Measurements from ENCODE around the gene ANKRD13A.

The ANKRD13A gene

DNA sequence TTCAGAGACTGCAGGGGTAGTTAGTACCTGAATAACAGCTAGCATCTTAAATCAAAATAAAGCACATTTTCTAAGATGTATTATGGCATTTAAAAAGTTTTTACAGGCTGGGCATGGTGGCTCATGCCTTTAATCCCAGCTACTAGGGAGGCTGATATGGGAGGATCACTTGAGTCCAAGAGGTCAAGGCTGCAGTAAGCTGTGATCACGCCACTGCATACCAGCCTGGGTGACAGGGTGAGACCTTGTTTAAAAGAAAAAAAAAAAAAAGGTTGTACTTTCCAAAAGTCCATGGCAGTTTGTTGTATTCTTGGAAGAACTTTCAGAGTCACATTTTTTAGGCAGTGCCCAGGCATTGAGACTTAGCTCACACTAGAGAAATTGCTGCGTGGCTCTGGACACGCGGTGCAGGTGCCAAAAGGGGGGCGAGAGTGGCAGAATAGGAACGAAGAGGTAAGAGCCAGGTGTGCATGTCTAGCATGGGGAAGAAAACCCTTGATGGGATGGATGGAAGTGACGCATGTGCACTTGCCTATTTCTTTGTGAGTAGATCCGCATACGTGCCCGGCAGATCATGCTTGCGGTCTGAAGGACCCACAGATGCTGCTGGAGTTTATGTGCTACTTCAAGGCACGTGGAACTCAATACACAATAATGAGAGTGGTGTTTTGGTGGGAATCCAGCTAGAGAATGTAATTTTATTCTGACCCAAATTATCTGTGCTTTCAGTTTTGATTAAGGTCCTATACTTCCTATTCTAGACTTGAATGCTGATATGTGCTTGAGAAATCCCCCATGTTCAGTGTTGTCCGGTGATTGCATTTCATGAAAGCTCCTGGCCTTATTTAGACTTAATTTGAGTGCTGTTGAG is 11.9 kb downstream of the ANKRD13A start:
- Mint-ChIP-seq H3K27ac (peak overlapping the region; percentile 68), H3K36me3 (peaks cover 49% of the 10 kb centered on the region), H3K4me1 (peaks cover 65% of the 10 kb centered on the region), H3K9me3 (no peaks in the 10 kb centered on the region), H3K4me3 (peak overlapping the region; percentile 57)
- peak; percentile 56 for ATAC-seq
- DNase-seq (ENCODE audit: low spot score in 2 of 2) = no peak

DNA sequence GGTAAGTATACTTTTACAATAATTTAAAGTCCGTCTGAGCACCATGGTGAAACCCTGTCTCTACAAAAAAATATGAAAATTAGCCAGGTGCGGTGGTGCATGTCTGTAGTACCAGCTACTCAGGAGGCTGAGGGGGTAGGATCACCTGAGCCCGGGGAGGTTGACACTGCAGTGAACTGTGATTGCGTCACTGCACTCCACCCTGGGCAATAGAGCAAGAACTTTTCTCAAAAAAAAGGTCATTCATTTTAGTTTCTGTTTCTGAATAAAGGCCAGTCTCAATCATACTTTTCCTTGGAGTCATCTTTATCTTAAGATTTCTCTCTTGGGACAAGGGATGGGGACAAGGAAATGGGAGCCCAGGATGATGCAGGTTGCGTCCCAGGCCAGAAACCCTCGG is 12.9 kb downstream of the ANKRD13A start:
- Mint-ChIP-seq H3K36me3 (peaks cover 59% of the 10 kb centered on the region), H3K9me3 (no peaks in the 10 kb centered on the region), H3K4me3 (peak overlapping the region; percentile 57), H3K4me1 (peaks cover 61% of the 10 kb centered on the region), H3K27ac (peak overlapping the region; percentile 68)
- DNase-seq (ENCODE audit: low spot score in 2 of 2) (no peak), ATAC-seq (peak; percentile 49)

DNA sequence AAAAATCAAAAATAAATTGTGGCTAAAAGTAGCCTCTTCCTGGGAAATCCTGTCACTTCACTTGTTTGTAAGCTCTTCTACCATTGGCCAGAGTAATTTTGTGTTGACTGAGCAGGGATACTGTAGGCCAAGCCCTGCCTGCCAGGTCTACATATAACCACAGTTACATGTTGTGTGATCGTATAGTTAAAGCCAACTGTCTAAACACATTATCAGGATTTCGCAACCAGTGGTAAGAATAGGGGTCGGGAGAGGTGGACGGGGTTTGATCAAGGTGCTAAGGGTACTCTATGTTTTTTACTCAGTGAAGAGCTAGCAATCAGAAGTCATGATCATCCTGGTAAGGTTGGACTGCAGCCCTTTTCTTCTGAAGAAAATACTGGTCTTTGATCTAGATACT is 13.4 kb downstream of the ANKRD13A start:
- peak overlapping the region; percentile 68 for H3K27ac Mint-ChIP-seq
- H3K4me3 Mint-ChIP-seq = peak overlapping the region; percentile 57
- DNase-seq (ENCODE audit: low spot score in 2 of 2) (no peak), ATAC-seq (no peak)
- H3K9me3 Mint-ChIP-seq = no peaks in the 10 kb centered on the region
- peaks cover 60% of the 10 kb centered on the region for H3K4me1 Mint-ChIP-seq
- peaks cover 65% of the 10 kb centered on the region for H3K36me3 Mint-ChIP-seq

DNA sequence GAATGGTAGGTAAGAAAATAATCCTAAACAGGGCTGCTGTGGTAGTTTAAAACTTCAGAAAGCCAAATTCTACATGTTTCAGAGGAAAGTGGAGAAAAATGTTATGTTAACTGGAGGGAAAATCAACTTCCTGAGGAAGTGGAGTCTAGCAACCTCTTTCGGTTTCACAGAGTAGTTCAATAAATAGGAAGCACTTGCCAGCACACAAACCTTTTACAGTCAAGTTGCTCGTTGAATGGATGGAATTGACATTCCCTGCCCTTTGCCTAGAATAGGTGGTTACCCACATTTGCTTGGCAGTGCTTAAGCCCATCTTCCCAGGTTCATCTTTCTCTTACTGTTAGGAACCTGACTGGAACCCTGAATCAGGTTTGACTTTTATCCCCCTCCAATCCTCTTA is 15.9 kb downstream of the ANKRD13A start:
- Mint-ChIP-seq H3K36me3 (peaks cover 89% of the 10 kb centered on the region), H3K4me3 (peak overlapping the region; percentile 3)

DNA sequence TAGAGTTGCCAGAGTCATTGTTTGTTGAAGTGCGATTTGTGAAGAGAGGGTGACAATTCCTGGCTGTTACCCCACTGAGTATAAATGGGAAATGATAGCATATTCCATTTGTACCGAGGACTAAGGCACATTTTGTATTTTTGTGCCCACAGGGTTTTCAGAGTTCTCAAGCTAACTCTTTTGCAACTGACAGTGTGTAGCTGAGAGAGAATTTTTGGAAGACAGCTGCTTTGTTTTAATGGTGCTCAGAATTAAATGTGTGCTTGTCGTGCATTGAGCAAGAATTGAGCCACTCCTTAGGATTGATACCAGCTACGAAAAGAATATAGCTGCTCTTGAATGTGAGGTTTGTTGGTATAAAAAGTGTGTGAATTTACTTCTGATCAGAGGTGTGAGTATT is 21.7 kb downstream of the ANKRD13A start:
- H3K9me3 Mint-ChIP-seq = no peaks in the 10 kb centered on the region
- H3K4me1 Mint-ChIP-seq = peaks cover 8% of the 10 kb centered on the region
- ATAC-seq = no peak
- H3K36me3 Mint-ChIP-seq = peaks cover 100% of the 10 kb centered on the region
- DNase-seq (ENCODE audit: low spot score in 2 of 2) = no peak
- no peak overlapping the region for H3K27ac Mint-ChIP-seq
- no peak overlapping the region for H3K4me3 Mint-ChIP-seq

More for the DNA sequence above, 15.9 kb downstream of the ANKRD13A start:
- ATAC-seq (no peak), DNase-seq (ENCODE audit: low spot score in 2 of 2) (no peak)
- Mint-ChIP-seq H3K9me3 (no peaks in the 10 kb centered on the region), H3K27ac (peak overlapping the region; percentile 15), H3K4me1 (peaks cover 39% of the 10 kb centered on the region)

DNA sequence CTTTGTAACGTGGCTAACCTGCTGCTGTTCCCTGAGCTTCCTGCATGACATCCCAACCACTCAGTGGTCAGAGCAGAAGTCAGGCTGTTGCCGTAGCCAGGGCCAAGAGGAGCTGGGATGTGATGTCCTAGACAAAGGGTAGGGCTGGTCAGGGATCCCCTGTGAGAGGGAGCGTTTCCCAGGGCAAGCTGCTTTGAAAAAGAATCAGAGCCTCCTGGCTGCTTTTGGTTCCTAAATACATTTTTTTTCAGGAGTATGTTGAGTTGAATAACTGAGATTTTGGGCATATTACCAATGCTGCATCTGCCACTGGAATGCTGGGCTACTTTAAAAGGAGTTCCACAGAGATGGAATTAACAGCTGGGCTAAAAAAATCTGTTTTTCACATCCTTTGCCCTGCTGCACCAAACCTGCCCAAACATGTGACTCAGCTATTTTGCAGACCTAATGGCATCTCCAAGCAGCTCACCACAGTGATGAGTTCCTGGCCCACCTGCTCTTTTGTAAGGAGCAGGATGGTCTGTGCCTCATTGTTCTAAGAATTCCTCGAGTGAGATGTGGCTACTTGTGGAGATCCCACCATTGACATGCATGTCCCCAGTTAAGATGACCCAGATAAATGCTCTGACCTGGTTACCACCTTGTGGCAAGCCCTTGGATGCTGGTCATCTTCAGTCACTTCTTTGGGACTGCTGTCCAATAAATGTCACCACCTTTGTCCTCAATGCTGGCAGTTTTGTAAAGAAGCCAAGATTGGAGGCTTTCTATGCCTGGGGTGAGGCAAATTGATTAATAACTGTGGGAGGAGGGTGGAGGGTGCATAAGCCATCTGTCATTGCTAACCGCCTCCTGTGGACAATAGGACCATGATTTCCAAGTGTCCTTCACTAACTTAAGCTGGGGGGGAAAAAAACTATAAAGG is 24.1 kb downstream of the ANKRD13A start:
- no peak for ATAC-seq
- Mint-ChIP-seq H3K36me3 (peaks cover 100% of the 10 kb centered on the region), H3K27ac (peak overlapping the region; percentile 23), H3K9me3 (no peaks in the 10 kb centered on the region), H3K4me1 (peaks cover 8% of the 10 kb centered on the region), H3K4me3 (no peak overlapping the region)
- DNase-seq (ENCODE audit: low spot score in 2 of 2) = no peak

DNA sequence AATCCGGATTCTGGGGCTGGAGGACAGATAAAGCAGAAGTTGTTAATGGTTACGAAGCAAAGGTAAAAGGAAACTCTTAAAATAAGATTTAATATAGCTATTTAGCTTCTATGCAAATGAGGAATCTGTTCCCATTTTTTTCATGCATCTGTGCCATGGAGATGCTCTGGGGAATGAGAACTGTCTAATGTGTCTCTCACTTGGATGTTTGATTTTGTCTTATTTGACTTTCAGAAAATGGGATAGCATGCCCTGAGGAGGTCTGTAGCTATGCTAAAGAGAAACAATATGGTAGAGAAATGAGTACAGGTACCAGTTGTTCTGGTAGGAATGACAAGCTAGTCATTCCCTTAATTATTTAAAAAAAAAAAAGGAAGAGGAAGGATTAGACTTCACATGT is 24.8 kb downstream of the ANKRD13A start:
- Mint-ChIP-seq H3K27ac (peak overlapping the region; percentile 23), H3K36me3 (peaks cover 100% of the 10 kb centered on the region), H3K9me3 (no peaks in the 10 kb centered on the region), H3K4me3 (no peak overlapping the region), H3K4me1 (peaks cover 8% of the 10 kb centered on the region)
- ATAC-seq (no peak), DNase-seq (ENCODE audit: low spot score in 2 of 2) (no peak)

DNA sequence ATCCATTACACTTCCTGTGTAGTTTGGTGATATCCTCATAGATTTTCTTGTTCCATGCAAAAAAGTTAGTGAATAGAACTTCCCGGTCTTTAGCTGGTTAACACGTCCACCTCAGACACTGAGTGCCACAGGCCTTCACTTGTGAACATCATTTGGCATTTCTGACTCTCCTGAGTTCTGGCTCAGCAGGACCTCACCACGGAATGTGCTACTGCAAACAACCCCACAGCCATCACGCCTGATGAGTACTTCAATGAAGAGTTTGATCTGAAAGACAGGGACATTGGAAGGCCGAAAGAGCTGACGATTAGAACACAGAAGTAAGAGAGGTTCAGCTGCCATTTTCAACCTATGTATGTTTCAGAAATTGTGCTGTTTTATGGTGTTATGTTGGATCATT is 29.1 kb downstream of the ANKRD13A start:
- DNase-seq (ENCODE audit: low spot score in 2 of 2) = no peak
- Mint-ChIP-seq H3K9me3 (no peaks in the 10 kb centered on the region), H3K27ac (no peak overlapping the region), H3K4me3 (no peak overlapping the region), H3K36me3 (peaks cover 100% of the 10 kb centered on the region), H3K4me1 (peaks cover 8% of the 10 kb centered on the region)
- ATAC-seq = no peak

DNA sequence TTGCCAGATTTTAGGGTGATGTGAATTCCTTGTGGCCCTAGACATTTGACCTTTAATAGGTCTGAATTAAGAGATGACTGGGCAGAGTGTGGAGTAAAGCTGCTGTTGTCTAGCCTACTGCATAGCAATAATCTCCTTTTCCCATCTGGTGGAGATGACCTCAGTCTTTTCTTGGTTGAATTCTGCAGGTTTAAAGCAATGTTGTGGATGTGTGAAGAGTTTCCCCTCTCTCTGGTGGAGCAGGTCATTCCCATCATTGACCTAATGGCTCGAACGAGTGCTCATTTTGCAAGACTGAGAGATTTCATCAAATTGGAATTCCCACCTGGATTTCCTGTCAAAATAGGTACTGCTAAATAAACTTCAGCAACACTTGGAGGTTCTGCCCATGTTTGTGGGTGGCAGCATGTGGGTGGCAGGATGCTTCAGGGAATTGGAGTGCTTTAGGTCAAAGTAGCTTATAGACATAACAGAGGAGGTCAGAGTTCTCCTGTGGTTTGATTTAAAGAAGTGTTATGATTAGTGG is 30.1 kb downstream of the ANKRD13A start:
- no peak for ATAC-seq
- Mint-ChIP-seq H3K4me3 (no peak overlapping the region), H3K9me3 (no peaks in the 10 kb centered on the region), H3K36me3 (peaks cover 100% of the 10 kb centered on the region), H3K27ac (no peak overlapping the region), H3K4me1 (peaks cover 6% of the 10 kb centered on the region)
- no peak for DNase-seq (ENCODE audit: low spot score in 2 of 2)

DNA sequence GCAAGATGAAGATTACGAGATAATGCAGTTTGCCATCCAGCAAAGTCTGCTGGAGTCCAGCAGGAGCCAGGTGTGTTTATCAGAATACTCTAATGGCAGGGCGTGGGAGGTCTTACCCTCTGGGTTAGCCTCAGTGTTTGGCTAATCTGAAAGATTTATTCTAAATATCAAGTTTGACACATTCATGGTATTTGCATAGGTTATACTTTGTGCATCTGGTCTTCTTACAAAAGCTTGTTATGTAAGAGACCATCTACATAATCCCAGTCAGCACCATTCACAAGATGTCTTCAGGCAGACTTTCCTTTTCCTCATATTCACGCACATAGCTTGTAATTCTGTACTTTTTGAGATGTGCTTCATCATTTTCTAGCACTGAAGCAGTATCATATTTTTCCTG is 34.7 kb downstream of the ANKRD13A start:
- Mint-ChIP-seq H3K9me3 (no peaks in the 10 kb centered on the region), H3K36me3 (peaks cover 94% of the 10 kb centered on the region), H3K4me3 (no peak overlapping the region), H3K27ac (peak overlapping the region; percentile 71), H3K4me1 (peaks cover 28% of the 10 kb centered on the region)
- ATAC-seq (no peak), DNase-seq (ENCODE audit: low spot score in 2 of 2) (no peak)

DNA sequence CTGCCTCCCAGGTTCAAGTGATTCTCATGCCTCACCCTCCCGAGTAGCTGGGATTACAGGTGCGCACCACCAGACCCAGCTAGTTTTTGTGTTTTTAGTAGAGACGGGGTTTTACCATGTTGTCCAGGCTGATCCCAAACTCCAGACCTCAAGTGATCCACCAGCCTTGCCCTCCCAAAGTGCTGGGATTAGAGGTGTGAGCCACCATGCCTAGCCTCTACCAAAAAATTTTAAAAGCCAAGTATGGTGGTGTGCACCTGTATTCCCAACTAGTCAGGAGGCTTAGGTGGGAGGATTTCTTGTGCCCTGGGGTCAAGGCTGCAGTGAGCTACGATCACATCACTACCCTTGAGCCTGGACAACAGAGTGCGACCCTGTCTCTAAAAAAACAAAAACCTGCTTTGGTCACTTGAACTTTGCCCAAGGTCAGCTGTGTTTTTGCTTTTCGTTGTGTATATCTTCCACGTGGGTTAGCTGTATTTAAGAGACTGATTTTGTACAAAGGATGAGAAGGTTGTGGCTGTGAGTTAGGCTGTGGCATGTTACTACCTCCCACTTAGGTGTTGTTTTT is 36.4 kb downstream of the ANKRD13A start:
- DNase-seq (ENCODE audit: low spot score in 2 of 2) (no peak), ATAC-seq (no peak)
- Mint-ChIP-seq H3K27ac (peak overlapping the region; percentile 71), H3K4me3 (no peak overlapping the region), H3K36me3 (peaks cover 94% of the 10 kb centered on the region), H3K4me1 (peaks cover 45% of the 10 kb centered on the region), H3K9me3 (no peaks in the 10 kb centered on the region)

DNA sequence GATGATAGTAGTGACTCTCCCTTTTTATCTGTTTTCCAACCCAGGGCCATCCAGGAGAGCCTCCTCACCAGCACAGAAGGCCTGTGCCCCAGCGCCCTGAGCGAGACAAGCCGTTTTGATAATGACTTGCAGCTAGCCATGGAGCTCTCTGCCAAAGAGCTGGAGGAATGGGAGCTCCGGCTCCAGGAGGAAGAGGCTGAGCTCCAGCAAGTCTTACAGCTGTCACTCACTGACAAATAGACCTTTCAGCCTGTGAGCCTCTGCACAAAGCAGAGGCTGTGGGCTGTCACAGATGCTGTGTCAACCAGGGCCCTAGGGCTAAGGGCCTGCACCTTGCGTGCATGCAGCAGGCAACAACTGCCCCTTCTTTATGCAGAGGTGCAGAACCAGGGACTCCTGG is 38.1 kb downstream of the ANKRD13A start:
- Mint-ChIP-seq H3K36me3 (peaks cover 92% of the 10 kb centered on the region), H3K27ac (peak overlapping the region; percentile 71), H3K4me1 (peaks cover 47% of the 10 kb centered on the region), H3K9me3 (no peaks in the 10 kb centered on the region), H3K4me3 (no peak overlapping the region)
- DNase-seq (ENCODE audit: low spot score in 2 of 2) (no peak), ATAC-seq (no peak)

DNA sequence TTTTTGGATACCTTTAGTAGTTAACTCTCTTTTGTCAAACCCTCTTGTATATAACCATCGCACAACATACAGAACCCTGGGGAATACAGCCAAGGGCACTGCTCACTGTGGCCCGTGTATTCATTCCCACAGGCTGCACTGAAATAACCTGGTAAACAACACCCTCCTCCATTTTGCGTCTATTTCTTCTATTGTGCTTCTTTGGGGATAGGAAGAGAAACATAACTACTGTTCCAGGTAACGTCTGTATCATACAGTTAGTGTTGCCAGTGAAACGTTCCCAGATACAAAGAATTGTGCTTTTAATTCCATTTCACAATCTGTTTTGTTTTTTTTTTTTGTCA is 39.5 kb downstream of the ANKRD13A start:
- no peak for DNase-seq (ENCODE audit: low spot score in 2 of 2)
- peaks cover 59% of the 10 kb centered on the region for H3K4me1 Mint-ChIP-seq
- peak overlapping the region; percentile 90 for H3K27ac Mint-ChIP-seq
- peak overlapping the region; percentile 41 for H3K4me3 Mint-ChIP-seq
- no peaks in the 10 kb centered on the region for H3K9me3 Mint-ChIP-seq
- ATAC-seq = no peak
- peaks cover 92% of the 10 kb centered on the region for H3K36me3 Mint-ChIP-seq

DNA sequence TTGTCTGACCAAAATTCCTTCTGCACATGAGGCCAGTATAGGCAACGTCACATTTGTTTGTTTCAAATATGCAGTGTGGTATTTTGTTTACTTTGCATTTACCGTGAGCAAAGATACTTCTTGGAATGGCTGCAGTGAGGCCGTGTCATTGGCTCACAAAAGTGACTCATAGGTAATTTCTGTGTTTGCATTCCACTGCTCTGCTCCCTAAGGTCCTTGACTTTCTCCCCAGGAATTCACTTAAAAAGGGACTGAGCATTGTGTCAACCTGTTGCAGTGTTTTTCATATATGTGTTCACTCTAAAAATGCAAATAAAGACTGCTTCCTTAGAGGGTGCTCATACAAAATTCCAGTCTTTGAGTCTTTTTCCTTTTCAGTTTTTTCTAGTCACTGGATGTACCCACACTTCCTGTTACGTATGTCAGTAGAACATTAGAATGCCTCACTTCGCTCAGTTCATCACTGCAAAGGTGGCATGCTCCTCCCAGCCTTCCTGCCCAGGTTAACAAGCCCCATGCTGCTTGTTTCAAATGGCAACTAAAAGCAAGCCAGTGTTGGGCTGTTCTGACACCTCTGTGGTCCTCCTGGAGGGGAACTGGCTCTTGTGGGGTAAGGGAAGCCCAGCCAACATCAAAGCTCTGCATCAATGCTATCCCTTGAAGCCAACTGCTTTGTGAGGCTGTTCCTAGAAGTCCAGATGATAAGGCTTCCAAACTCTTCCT is 40.0 kb downstream of the ANKRD13A start:
- peaks cover 58% of the 10 kb centered on the region for H3K4me1 Mint-ChIP-seq
- peaks cover 92% of the 10 kb centered on the region for H3K36me3 Mint-ChIP-seq
- peak overlapping the region; percentile 41 for H3K4me3 Mint-ChIP-seq
- DNase-seq (ENCODE audit: low spot score in 2 of 2) = no peak
- ATAC-seq = peak; percentile 59
- peak overlapping the region; percentile 90 for H3K27ac Mint-ChIP-seq
- no peaks in the 10 kb centered on the region for H3K9me3 Mint-ChIP-seq

DNA sequence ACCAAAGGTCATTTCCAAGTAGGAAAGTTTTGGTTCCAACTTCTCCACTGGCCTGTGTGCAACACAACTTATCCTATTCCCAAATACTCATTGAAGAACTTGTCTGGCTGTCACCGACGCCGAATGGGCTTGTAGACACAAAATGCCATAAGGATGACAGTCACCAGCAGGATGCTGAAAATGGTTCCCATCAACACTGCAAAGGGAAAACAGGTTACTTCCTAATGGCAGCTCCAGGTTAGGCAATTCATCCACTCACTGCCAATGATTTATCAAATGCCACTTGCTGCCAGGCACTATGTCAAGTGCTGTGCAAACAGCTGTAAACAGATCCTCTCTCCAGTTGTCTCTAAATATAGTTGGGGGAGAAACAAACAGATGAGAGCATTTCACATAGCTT is 43.0 kb downstream of the ANKRD13A start:
- Mint-ChIP-seq H3K36me3 (peaks cover 74% of the 10 kb centered on the region), H3K9me3 (no peaks in the 10 kb centered on the region), H3K4me3 (no peak overlapping the region), H3K4me1 (peaks cover 39% of the 10 kb centered on the region), H3K27ac (peak overlapping the region; percentile 90)
- ATAC-seq = no peak
- DNase-seq (ENCODE audit: low spot score in 2 of 2) = no peak
